GM12878 (cell line): ENCODE measurements around the gene ASAP3. TPM values are rescaled to one million over a fixed set of nuclear protein-coding genes. Genes with fewer than 3 reads are reported as not detected.

Experiments
- ATAC-seq: fragments of 200-7000 bp; cut with Tn5 transposase; 3 replicates; pipeline ENCODE4 v1.9.1; 2020; ENCODE audit warnings: mild to moderate bottlenecking, moderate library complexity
- BruUV-seq: library from RNA; stranded (reverse); fragments of 400-500 nt; replicated peaks from 2 replicates; lab custom pipeline; 2021; lab: Mats Ljungman, UMichigan
- CTCF ChIA-PET: fragments of 300-600 bp; sonication (Branson Sonifier 250); formaldehyde crosslinking; extraction: SDS; loops from one replicate; lab custom pipeline; 2021; ENCODE audit warnings: inconsistent platforms; lab: Yijun Ruan, JAX
- POLR2A ChIA-PET: fragments of 350-600 bp; formaldehyde crosslinking; extraction: SDS; loops from one replicate; lab custom pipeline; 2021; ENCODE audit warnings: inconsistent platforms; lab: Charles Lee
- RAD21 ChIA-PET: fragments of 300-600 bp; sonication (Branson Sonifier 250); formaldehyde crosslinking; loops from one replicate; lab custom pipeline; 2023; ENCODE audit warnings: antibody characterized with exemption; ENCODE audit not compliant: unreplicated experiment; lab: Charles Lee
- SMC1A ChIA-PET: fragments of 300-600 bp; sonication (Branson Sonifier 250); formaldehyde crosslinking; loops from one replicate; lab custom pipeline; 2023; ENCODE audit not compliant: unreplicated experiment, uncharacterized antibody; lab: Charles Lee
- DNase-seq: peaks from one replicate; pipeline ENCODE4 v3.0.0-alpha.2; 2011; ENCODE audit warnings: low read depth, low spot score
- FAIRE-seq: peaks from 3 replicates; lab custom pipeline; 2011; peaks lifted over from hg19 to GRCh38; lab: Jason Lieb, UNC
- H2AFZ ChIP-seq: 2 replicates; pipeline ENCODE4 v1.6.0; 2011; ENCODE audit warnings: low read depth, low read length, control low read depth; ENCODE audit not compliant: control insufficient read depth
- H3K27ac ChIP-seq: 2 replicates; pipeline ENCODE4 v1.5.1; 2011; ENCODE audit warnings: control low read depth; ENCODE audit not compliant: control insufficient read depth, insufficient read depth
- H3K27me3 ChIP-seq, 2 experiments: replicated peaks in 1 of 2; 2 replicates each; pipeline versions ENCODE4 v1.6.0 to v1.6.1; 2011; ENCODE audit warnings: low read length in 1 of 2; ENCODE audit not compliant: control insufficient read depth in 2 of 2, insufficient read depth in 2 of 2
- H3K36me3 ChIP-seq, 2 experiments: 2 replicates each; pipeline ENCODE4 v1.5.1; 2011; ENCODE audit warnings: low read length in 1 of 2; ENCODE audit not compliant: control insufficient read depth in 2 of 2, insufficient read depth in 2 of 2
- H3K4me1 ChIP-seq: 2 replicates; pipeline ENCODE4 v1.6.1; 2011; ENCODE audit warnings: mild to moderate bottlenecking, low read length, moderate library complexity, mixed read lengths; ENCODE audit not compliant: control insufficient read depth, insufficient read depth
- H3K4me2 ChIP-seq: 2 replicates; pipeline ENCODE4 v1.6.0; 2011; ENCODE audit warnings: control low read depth; ENCODE audit not compliant: control insufficient read depth, insufficient read depth
- H3K4me3 ChIP-seq: fragments of 200-600 bp; sonication (generic); 2 replicates; pipeline ENCODE4 v1.5.1; 2016
- H3K79me2 ChIP-seq: 2 replicates; pipeline ENCODE4 v1.6.0; 2011; ENCODE audit warnings: low read length; ENCODE audit not compliant: control insufficient read depth, insufficient read depth
- H3K9ac ChIP-seq: 2 replicates; pipeline ENCODE4 v1.8.0; 2011; ENCODE audit warnings: low read length, control low read depth, mixed read lengths; ENCODE audit not compliant: control insufficient read depth, insufficient read depth
- H3K9me3 ChIP-seq: replicated peaks from 3 replicates; pipeline ENCODE4 v1.5.1; 2011; ENCODE audit warnings: mild to moderate bottlenecking, low read length; ENCODE audit not compliant: control insufficient read depth, insufficient read depth
- H4K20me1 ChIP-seq: 2 replicates; pipeline ENCODE4 v1.6.0; 2011; ENCODE audit not compliant: control insufficient read depth, insufficient read depth
- BRCA1 ChIP-seq: IDR thresholded peaks from 2 replicates; pipeline ENCODE4 v1.6.1; 2011; ENCODE audit warnings: low read depth, low read length, improper control_type of control experiment
- KAT2A ChIP-seq: conservative IDR thresholded peaks from 2 replicates; pipeline ENCODE4 v1.6.1; 2011; ENCODE audit warnings: low read depth, low read length; ENCODE audit not compliant: control insufficient read depth
- LARP7 ChIP-seq: fragments of 450-650 bp; IDR thresholded peaks from 2 replicates; pipeline ENCODE4 v1.6.1; 2017; ENCODE audit warnings: mild to moderate bottlenecking
- RUNX3 ChIP-seq: IDR thresholded peaks from 2 replicates; pipeline ENCODE4 v1.6.1; 2012; ENCODE audit warnings: low read length, inconsistent platforms
- TCF12 ChIP-seq: IDR thresholded peaks from 2 replicates; pipeline ENCODE4 v1.6.1; 2011; ENCODE audit warnings: low read depth, mild to moderate bottlenecking, low read length
- ZNF207 ChIP-seq: fragments of 450-650 bp; IDR thresholded peaks from 2 replicates; pipeline ENCODE4 v1.6.1; 2014; ENCODE audit warnings: antibody characterized with exemption, mild to moderate bottlenecking, borderline replicate concordance
- WGBS: methylation state at CpG from one replicate; pipeline ENCODE4 v1.1.6; 2016; ENCODE audit warnings: low lambda C conversion rate; ENCODE audit not compliant: insufficient replicate concordance, insufficient coverage; ENCODE audit errors: missing lambda C conversion rate; 5-methylcytosine and 5-hydroxymethylcytosine counted together
- in situ Hi-C: fragments of 300-500 bp; cut with MboI; formaldehyde crosslinking; loops from 9 replicates; pipeline ENCODE4 v1.14.3; 2018; ENCODE audit warnings: mixed read lengths
- intact Hi-C: fragments of 100-400 bp; cut with micrococcal nuclease; formaldehyde crosslinking; loops from one replicate; pipeline ENCODE4 v1.14.2; 2022; ENCODE audit not compliant: unreplicated experiment
- polyA plus RNA-seq, 11 experiments: library from polyadenylated mRNA; depleted of rRNA in 4 of 11; unstranded in 6 of 11; stranded (reverse) in 5 of 11; fragments of >200 nt; fragmentation: Nextera tagmentation in 4 of 11; fragmentation: Illumina TruSeq in 1 of 11; extraction: Ambion mirVana in 4 of 11; extraction: Trizol in 1 of 11; gene quantifications; 1 replicate in 1 of 11; 2 replicates in 10 of 11; pipeline versions ENCODE4 v1.2.1 to v1.2.3, GENCODE V29; 2011 to 2016; ENCODE audit warnings: inconsistent platforms in 2 of 11, missing spikeins in 2 of 11, low read depth in 1 of 11
- total RNA-seq, 4 experiments: library from RNA; depleted of rRNA in 3 of 4; stranded (reverse); fragments of >200 nt in 3 of 4; fragmentation: Illumina TruSeq in 1 of 4; extraction: Trizol in 1 of 4; gene quantifications; 2 replicates each; pipeline versions ENCODE4 v1.2.1 to v1.2.3, GENCODE V29; 2013 to 2021
- TF ChIP-seq, protein P1 (sequence below): fragments of 450-650 bp; IDR thresholded peaks from 2 replicates; pipeline ENCODE4 v1.6.1; 2014; ENCODE audit warnings: mild to moderate bottlenecking
- TF ChIP-seq, protein P2 (sequence below): fragments of 450-650 bp; IDR thresholded peaks from 2 replicates; pipeline ENCODE4 v1.6.1; 2017; ENCODE audit warnings: mild to moderate bottlenecking, moderate library complexity
- TF ChIP-seq, protein P3 (sequence below): fragments of 450-650 bp; IDR thresholded peaks from 2 replicates; pipeline ENCODE4 v1.6.1; 2016; ENCODE audit warnings: mild to moderate bottlenecking
- TF ChIP-seq, protein P4 (sequence below): IDR thresholded peaks from 2 replicates; pipeline ENCODE4 v1.6.1; 2012; ENCODE audit warnings: low read depth, low read length, improper control_type of control experiment

ASAP3 gene
- total and polyA plus RNA-seq, 10 of the 15 experiments (the other 5 are each of a cell fraction or from before 2014, with no cell fraction given), result 0.04 to 0.92 (median 0.34) TPM; not detected in 1

DNA sequence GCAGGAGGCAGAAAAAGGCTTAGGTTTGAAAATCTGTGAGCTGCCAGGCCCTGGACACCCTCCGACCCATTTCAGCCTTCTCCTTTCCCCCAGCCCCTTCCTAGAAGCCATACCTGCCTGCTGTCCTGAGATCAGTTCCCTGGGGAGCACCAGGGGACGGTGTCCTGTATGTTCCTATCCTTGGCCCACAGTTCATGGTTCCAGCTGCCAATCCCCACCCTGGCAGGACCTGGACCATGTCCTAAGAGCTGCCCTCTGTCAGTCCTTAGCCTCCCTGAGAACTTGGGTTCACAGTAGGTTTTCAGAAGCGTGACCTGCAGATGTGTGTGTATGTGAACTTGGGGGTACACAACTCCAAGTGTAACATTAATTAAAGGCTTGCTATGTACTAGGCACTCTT is 63.2 kb downstream of the ASAP3 start:
- Histone ChIP-seq H3K4me2 (no peak overlapping the region), H3K79me2 (no peaks in the 10 kb centered on the region), H3K27me3 (peaks cover 5 to 6% of the 10 kb centered on the region in 2 experiments), H3K9ac (no peak overlapping the region), H2AFZ (no peak overlapping the region), H3K4me3 (no peak overlapping the region), H4K20me1 (no peaks in the 10 kb centered on the region), H3K27ac (no peak overlapping the region), H3K4me1 (no peaks in the 10 kb centered on the region; the same call in 1 of the 2 replicates), H3K9me3 (no peaks in the 10 kb centered on the region), H3K36me3 (no peaks in the 10 kb centered on the region)
- RAD21 ChIA-PET, result no interaction called here
- SMC1A ChIA-PET, result no interaction called here
- no peak for DNase-seq
- in situ Hi-C loops, result no loop called here
- ATAC-seq, result no peak
- POLR2A ChIA-PET, result no interaction called here
- FAIRE-seq, result no peak
- intact Hi-C loops, result no loop called here
- no peak for TF ChIP-seq RUNX3
- CTCF ChIA-PET, result no interaction called here
- WGBS, result 31% methylated on average over 3 of the region's 3 CpGs
- no TSS peak for BruUV-seq

DNA sequence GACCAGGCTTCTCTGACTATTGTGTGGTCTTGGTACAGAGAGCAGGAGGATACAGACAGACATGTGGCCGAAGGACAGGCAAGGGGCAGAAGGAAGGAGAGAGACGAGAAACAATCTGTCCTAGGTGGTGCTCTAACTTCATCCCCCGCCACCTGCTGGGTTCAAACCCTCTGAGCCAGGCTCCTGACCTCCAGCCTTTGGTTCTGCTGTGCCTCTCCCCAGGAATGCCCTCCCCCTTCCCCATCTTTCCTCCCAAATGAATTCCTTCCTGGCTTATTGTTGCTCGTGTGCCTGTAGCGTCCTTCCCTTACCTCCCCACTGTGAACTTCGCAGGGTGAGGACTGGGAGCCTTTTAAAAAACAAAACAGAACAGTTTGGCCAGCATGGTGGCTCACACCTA is 64.8 kb downstream of the ASAP3 start:
- no peak for FAIRE-seq
- intact Hi-C loops, result no loop called here
- WGBS, result 51% methylated on average over 6 of the region's 6 CpGs
- TF ChIP-seq BRCA1 (no peak), LARP7 (no peak), TCF12 (no peak), KAT2A (no peak), ZNF207 (no peak)
- TF ChIP-seq, protein P1, sequence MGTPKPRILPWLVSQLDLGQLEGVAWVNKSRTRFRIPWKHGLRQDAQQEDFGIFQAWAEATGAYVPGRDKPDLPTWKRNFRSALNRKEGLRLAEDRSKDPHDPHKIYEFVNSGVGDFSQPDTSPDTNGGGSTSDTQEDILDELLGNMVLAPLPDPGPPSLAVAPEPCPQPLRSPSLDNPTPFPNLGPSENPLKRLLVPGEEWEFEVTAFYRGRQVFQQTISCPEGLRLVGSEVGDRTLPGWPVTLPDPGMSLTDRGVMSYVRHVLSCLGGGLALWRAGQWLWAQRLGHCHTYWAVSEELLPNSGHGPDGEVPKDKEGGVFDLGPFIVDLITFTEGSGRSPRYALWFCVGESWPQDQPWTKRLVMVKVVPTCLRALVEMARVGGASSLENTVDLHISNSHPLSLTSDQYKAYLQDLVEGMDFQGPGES, result no peak
- TF ChIP-seq, protein P2, sequence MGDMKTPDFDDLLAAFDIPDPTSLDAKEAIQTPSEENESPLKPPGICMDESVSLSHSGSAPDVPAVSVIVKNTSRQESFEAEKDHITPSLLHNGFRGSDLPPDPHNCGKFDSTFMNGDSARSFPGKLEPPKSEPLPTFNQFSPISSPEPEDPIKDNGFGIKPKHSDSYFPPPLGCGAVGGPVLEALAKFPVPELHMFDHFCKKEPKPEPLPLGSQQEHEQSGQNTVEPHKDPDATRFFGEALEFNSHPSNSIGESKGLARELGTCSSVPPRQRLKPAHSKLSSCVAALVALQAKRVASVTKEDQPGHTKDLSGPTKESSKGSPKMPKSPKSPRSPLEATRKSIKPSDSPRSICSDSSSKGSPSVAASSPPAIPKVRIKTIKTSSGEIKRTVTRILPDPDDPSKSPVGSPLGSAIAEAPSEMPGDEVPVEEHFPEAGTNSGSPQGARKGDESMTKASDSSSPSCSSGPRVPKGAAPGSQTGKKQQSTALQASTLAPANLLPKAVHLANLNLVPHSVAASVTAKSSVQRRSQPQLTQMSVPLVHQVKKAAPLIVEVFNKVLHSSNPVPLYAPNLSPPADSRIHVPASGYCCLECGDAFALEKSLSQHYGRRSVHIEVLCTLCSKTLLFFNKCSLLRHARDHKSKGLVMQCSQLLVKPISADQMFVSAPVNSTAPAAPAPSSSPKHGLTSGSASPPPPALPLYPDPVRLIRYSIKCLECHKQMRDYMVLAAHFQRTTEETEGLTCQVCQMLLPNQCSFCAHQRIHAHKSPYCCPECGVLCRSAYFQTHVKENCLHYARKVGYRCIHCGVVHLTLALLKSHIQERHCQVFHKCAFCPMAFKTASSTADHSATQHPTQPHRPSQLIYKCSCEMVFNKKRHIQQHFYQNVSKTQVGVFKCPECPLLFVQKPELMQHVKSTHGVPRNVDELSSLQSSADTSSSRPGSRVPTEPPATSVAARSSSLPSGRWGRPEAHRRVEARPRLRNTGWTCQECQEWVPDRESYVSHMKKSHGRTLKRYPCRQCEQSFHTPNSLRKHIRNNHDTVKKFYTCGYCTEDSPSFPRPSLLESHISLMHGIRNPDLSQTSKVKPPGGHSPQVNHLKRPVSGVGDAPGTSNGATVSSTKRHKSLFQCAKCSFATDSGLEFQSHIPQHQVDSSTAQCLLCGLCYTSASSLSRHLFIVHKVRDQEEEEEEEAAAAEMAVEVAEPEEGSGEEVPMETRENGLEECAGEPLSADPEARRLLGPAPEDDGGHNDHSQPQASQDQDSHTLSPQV, result no peak
- TF ChIP-seq, protein P3, sequence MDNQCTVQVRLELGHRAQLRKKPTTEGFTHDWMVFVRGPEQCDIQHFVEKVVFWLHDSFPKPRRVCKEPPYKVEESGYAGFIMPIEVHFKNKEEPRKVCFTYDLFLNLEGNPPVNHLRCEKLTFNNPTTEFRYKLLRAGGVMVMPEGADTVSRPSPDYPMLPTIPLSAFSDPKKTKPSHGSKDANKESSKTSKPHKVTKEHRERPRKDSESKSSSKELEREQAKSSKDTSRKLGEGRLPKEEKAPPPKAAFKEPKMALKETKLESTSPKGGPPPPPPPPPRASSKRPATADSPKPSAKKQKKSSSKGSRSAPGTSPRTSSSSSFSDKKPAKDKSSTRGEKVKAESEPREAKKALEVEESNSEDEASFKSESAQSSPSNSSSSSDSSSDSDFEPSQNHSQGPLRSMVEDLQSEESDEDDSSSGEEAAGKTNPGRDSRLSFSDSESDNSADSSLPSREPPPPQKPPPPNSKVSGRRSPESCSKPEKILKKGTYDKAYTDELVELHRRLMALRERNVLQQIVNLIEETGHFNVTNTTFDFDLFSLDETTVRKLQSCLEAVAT, result no peak
- TF ChIP-seq, protein P4, sequence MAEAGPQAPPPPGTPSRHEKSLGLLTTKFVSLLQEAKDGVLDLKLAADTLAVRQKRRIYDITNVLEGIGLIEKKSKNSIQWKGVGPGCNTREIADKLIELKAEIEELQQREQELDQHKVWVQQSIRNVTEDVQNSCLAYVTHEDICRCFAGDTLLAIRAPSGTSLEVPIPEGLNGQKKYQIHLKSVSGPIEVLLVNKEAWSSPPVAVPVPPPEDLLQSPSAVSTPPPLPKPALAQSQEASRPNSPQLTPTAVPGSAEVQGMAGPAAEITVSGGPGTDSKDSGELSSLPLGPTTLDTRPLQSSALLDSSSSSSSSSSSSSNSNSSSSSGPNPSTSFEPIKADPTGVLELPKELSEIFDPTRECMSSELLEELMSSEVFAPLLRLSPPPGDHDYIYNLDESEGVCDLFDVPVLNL, result no peak

More for the DNA sequence above, 64.8 kb downstream of the ASAP3 start:
- no peak overlapping the region for H2AFZ ChIP-seq
- CTCF ChIA-PET, result no interaction called here
- peaks cover 0 to 3% of the 10 kb centered on the region in 2 experiments for H3K27me3 ChIP-seq
- in situ Hi-C loops, result no loop called here
- H3K9me3 ChIP-seq, result no peaks in the 10 kb centered on the region
- POLR2A ChIA-PET, result no interaction called here
- H3K27ac ChIP-seq, result no peak overlapping the region
- DNase-seq (no peak), ATAC-seq (no peak)
- no TSS peak for BruUV-seq
- H3K36me3 ChIP-seq, result no peaks in the 10 kb centered on the region
- no peaks in the 10 kb centered on the region for H4K20me1 ChIP-seq
- SMC1A ChIA-PET, result no interaction called here
- H3K9ac ChIP-seq, result no peak overlapping the region
- H3K4me1 ChIP-seq, result no peaks in the 10 kb centered on the region
- H3K79me2 ChIP-seq, result no peaks in the 10 kb centered on the region
- no peak overlapping the region for H3K4me3 ChIP-seq
- H3K4me2 ChIP-seq, result no peak overlapping the region
- RAD21 ChIA-PET, result interaction anchor here (0.6 kb wide), 1 partner anchor 32 kb away, joined by 3 read pairs; no protein-coding TSS in a partner anchor
